GM23338 (cell line): Measurements from ENCODE around the gene RUNX1. TPM values are rescaled to one million over a fixed set of nuclear protein-coding genes. Genes with fewer than 3 reads are reported as not detected.

ENCODE experiments used
- ATAC-seq: fragments of 200-7000 bp; cut with Tn5 transposase; 3 replicates; pipeline ENCODE4 v1.9.1; 2020
- DNase-seq: peaks from one replicate; pipeline ENCODE4 v3.0.0-alpha.2; 2015; ENCODE audit warnings: low spot score
- H2AFZ ChIP-seq: fragments of 200-600 bp; sonication (generic); 2 replicates; pipeline ENCODE4 v1.8.0; 2016; ENCODE audit warnings: antibody characterized with exemption, mild to moderate bottlenecking, moderate library complexity
- H3F3A ChIP-seq: fragments of 200-600 bp; sonication (generic); replicated peaks from 2 replicates; pipeline ENCODE4 v1.8.0; 2017; ENCODE audit warnings: antibody characterized with exemption, mixed run types, low read depth
- H3K27ac ChIP-seq: fragments of 200-600 bp; sonication (generic); 2 replicates; pipeline ENCODE4 v1.6.1; 2016; ENCODE audit warnings: low read depth
- H3K27me3 ChIP-seq: fragments of 200-600 bp; sonication (generic); 2 replicates; pipeline ENCODE4 v1.8.0; 2016; ENCODE audit warnings: mild to moderate bottlenecking, mixed run types, moderate library complexity; ENCODE audit not compliant: insufficient read depth
- H3K36me3 ChIP-seq: fragments of 200-600 bp; sonication (generic); 2 replicates; pipeline ENCODE4 v1.8.0; 2016; ENCODE audit warnings: mild to moderate bottlenecking; ENCODE audit not compliant: insufficient read depth
- H3K4me1 ChIP-seq: fragments of 200-600 bp; sonication (generic); 2 replicates; pipeline ENCODE4 v1.8.0; 2016; ENCODE audit warnings: mild to moderate bottlenecking, moderate library complexity; ENCODE audit not compliant: insufficient read depth
- H3K4me2 ChIP-seq: fragments of 200-600 bp; sonication (generic); 2 replicates; pipeline ENCODE4 v1.7.1; 2017; ENCODE audit warnings: mixed run types
- H3K4me3 ChIP-seq: fragments of 200-600 bp; sonication (generic); 2 replicates; pipeline ENCODE4 v1.6.1; 2016; ENCODE audit warnings: mixed run types
- H3K79me2 ChIP-seq: fragments of 200-600 bp; sonication (generic); replicated peaks from 2 replicates; pipeline ENCODE4 v1.8.0; 2017; ENCODE audit warnings: mild to moderate bottlenecking; ENCODE audit not compliant: insufficient read depth
- H3K9me2 ChIP-seq: fragments of 200-600 bp; sonication (generic); 2 replicates; pipeline ENCODE4 v1.8.0; 2017; ENCODE audit not compliant: insufficient read depth
- H4K20me1 ChIP-seq: fragments of 200-600 bp; sonication (generic); replicated peaks from 2 replicates; pipeline ENCODE4 v1.8.0; 2017; ENCODE audit warnings: mild to moderate bottlenecking; ENCODE audit not compliant: insufficient read depth
- H3K27ac Mint-ChIP-seq: 2 replicates; pipeline ENCODE4 v1.8.0; 2020; ENCODE audit warnings: inconsistent platforms, mild to moderate bottlenecking, moderate library complexity, mixed read lengths
- H3K27me3 Mint-ChIP-seq: 3 replicates; pipeline ENCODE4 v1.8.0; 2022; ENCODE audit warnings: low read depth, mild to moderate bottlenecking, moderate library complexity, mixed read lengths, inconsistent platforms; ENCODE audit not compliant: insufficient read depth, poor library complexity
- H3K36me3 Mint-ChIP-seq: 3 replicates; pipeline ENCODE4 v1.8.0; 2021; ENCODE audit warnings: low read depth, mild to moderate bottlenecking, inconsistent platforms, moderate library complexity, mixed read lengths
- H3K4me1 Mint-ChIP-seq: 3 replicates; pipeline ENCODE4 v1.8.0; 2020; ENCODE audit warnings: mild to moderate bottlenecking, inconsistent platforms, mixed read lengths
- H3K4me3 Mint-ChIP-seq: 3 replicates; pipeline ENCODE4 v1.8.0; 2021; ENCODE audit warnings: moderate library complexity, mild to moderate bottlenecking, inconsistent platforms, mixed read lengths
- H3K9me3 Mint-ChIP-seq: 3 replicates; pipeline ENCODE4 v1.8.0; 2020; ENCODE audit warnings: moderate library complexity, mild to moderate bottlenecking, inconsistent platforms, mixed read lengths
- CREB1 ChIP-seq: fragments of 250-450 bp; sonication (Bioruptor Pico); IDR thresholded peaks from 2 replicates; pipeline ENCODE4 v1.5.0; 2020; ENCODE audit warnings: low read depth, mild to moderate bottlenecking, moderate library complexity
- EZH2 ChIP-seq: fragments of 200-600 bp; sonication (generic); IDR thresholded peaks from one replicate; pipeline ENCODE4 v1.8.0; 2017; ENCODE audit warnings: antibody characterized with exemption, mild to moderate bottlenecking, low read depth; ENCODE audit not compliant: unreplicated experiment
- EZH2phosphoT487 ChIP-seq: fragments of 200-600 bp; sonication (generic); IDR thresholded peaks from one replicate; pipeline ENCODE4 v1.8.1; 2018; ENCODE audit warnings: antibody characterized with exemption; ENCODE audit not compliant: unreplicated experiment
- JUNB ChIP-seq: IDR thresholded peaks from one replicate; pipeline ENCODE4 v1.6.1; 2016; ENCODE audit warnings: antibody characterized with exemption; ENCODE audit not compliant: unreplicated experiment
- NANOG ChIP-seq: IDR thresholded peaks from 2 replicates; pipeline ENCODE4 v1.6.1; 2016; ENCODE audit warnings: antibody characterized with exemption, borderline replicate concordance
- POLR2AphosphoS5 ChIP-seq: IDR thresholded peaks from 2 replicates; pipeline ENCODE4 v1.6.1; 2016; ENCODE audit warnings: antibody characterized with exemption, low read depth
- REST ChIP-seq: IDR thresholded peaks from one replicate; pipeline ENCODE4 v1.6.1; 2018; ENCODE audit warnings: antibody characterized with exemption; ENCODE audit not compliant: unreplicated experiment
- STAT1 ChIP-seq: IDR thresholded peaks from one replicate; pipeline ENCODE4 v1.6.1; 2016; ENCODE audit warnings: antibody characterized with exemption; ENCODE audit not compliant: unreplicated experiment
- ZNF114 ChIP-seq: fragments of 250-450 bp; sonication (Bioruptor Pico); IDR thresholded peaks from 2 replicates; pipeline ENCODE4 v1.5.0; 2020; ENCODE audit warnings: mild to moderate bottlenecking, moderate library complexity
- ZNF331 ChIP-seq: fragments of 250-450 bp; sonication (Bioruptor Pico); IDR thresholded peaks from 2 replicates; pipeline ENCODE4 v1.5.0; 2020; ENCODE audit warnings: low read depth, mild to moderate bottlenecking, moderate library complexity
- polyA plus RNA-seq: library from polyadenylated mRNA; unstranded; fragments of >200 nt; fragmentation: Nextera tagmentation; extraction: Ambion mirVana; gene quantifications from 2 replicates; pipeline ENCODE4 v1.2.1, GENCODE V29; 2016
- total RNA-seq: library from RNA; depleted of rRNA; stranded (reverse); fragments of >200 nt; shearing (Covaris generic); gene quantifications from 2 replicates; pipeline ENCODE4 v1.2.3, GENCODE V29; 2014
- TF ChIP-seq, protein P1 (sequence below), 2 experiments: fragments of 200-600 bp in 1 of 2; sonication (generic) in 1 of 2; conservative IDR thresholded peaks; 2 replicates each; pipeline versions ENCODE4 v1.5.1 to v1.6.1; 2016 to 2017; ENCODE audit warnings: antibody characterized with exemption in 2 of 2, low read depth in 2 of 2, mild to moderate bottlenecking in 2 of 2, moderate library complexity in 1 of 2
- TF ChIP-seq, protein P2 (sequence below): IDR thresholded peaks from 2 replicates; pipeline ENCODE4 v1.6.1; 2016; ENCODE audit warnings: antibody characterized with exemption
- TF ChIP-seq, protein P3 (sequence below): fragments of 250-450 bp; sonication (Bioruptor Pico); IDR thresholded peaks from 2 replicates; pipeline ENCODE4 v1.5.0; 2020; ENCODE audit warnings: mild to moderate bottlenecking, moderate library complexity

RUNX1 gene
- total and polyA plus RNA-seq, 2 experiments from 2014 or later = 0.29 to 1.1 TPM

GRCh38 chr21:34813266-34813894 is 235.7 kb downstream of the RUNX1 start:
- Mint-ChIP-seq H3K36me3 (no peaks in the 10 kb centered on the region), H3K4me3 (no peak overlapping the region), H3K4me1 (peaks cover 23% of the 10 kb centered on the region), H3K27ac (no peak overlapping the region), H3K27me3 (peaks cover 7% of the 10 kb centered on the region), H3K9me3 (no peaks in the 10 kb centered on the region)
- no peaks in the 10 kb centered on the region for H4K20me1 ChIP-seq
- H3K4me2 ChIP-seq = no peak overlapping the region
- no peaks in the 10 kb centered on the region for H3K27me3 ChIP-seq
- DNase-seq = no peak
- no peak for TF ChIP-seq EZH2phosphoT487
- TF ChIP-seq ZNF114 = no peak
- no peak for TF ChIP-seq ZNF331 (CRISPR knock-in tag)
- TF ChIP-seq, protein P1, sequence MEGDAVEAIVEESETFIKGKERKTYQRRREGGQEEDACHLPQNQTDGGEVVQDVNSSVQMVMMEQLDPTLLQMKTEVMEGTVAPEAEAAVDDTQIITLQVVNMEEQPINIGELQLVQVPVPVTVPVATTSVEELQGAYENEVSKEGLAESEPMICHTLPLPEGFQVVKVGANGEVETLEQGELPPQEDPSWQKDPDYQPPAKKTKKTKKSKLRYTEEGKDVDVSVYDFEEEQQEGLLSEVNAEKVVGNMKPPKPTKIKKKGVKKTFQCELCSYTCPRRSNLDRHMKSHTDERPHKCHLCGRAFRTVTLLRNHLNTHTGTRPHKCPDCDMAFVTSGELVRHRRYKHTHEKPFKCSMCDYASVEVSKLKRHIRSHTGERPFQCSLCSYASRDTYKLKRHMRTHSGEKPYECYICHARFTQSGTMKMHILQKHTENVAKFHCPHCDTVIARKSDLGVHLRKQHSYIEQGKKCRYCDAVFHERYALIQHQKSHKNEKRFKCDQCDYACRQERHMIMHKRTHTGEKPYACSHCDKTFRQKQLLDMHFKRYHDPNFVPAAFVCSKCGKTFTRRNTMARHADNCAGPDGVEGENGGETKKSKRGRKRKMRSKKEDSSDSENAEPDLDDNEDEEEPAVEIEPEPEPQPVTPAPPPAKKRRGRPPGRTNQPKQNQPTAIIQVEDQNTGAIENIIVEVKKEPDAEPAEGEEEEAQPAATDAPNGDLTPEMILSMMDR (conservative IDR thresholded peaks at IDR 0.05; ENCODE audit: low read depth in 2 of 2) = no peak
- no peak for TF ChIP-seq POLR2AphosphoS5
- TF ChIP-seq REST = no peak
- TF ChIP-seq STAT1 = no peak
- no peak for TF ChIP-seq JUNB
- no peak for TF ChIP-seq NANOG
- TF ChIP-seq, protein P2, sequence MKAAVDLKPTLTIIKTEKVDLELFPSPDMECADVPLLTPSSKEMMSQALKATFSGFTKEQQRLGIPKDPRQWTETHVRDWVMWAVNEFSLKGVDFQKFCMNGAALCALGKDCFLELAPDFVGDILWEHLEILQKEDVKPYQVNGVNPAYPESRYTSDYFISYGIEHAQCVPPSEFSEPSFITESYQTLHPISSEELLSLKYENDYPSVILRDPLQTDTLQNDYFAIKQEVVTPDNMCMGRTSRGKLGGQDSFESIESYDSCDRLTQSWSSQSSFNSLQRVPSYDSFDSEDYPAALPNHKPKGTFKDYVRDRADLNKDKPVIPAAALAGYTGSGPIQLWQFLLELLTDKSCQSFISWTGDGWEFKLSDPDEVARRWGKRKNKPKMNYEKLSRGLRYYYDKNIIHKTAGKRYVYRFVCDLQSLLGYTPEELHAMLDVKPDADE = no peak
- TF ChIP-seq, protein P3, sequence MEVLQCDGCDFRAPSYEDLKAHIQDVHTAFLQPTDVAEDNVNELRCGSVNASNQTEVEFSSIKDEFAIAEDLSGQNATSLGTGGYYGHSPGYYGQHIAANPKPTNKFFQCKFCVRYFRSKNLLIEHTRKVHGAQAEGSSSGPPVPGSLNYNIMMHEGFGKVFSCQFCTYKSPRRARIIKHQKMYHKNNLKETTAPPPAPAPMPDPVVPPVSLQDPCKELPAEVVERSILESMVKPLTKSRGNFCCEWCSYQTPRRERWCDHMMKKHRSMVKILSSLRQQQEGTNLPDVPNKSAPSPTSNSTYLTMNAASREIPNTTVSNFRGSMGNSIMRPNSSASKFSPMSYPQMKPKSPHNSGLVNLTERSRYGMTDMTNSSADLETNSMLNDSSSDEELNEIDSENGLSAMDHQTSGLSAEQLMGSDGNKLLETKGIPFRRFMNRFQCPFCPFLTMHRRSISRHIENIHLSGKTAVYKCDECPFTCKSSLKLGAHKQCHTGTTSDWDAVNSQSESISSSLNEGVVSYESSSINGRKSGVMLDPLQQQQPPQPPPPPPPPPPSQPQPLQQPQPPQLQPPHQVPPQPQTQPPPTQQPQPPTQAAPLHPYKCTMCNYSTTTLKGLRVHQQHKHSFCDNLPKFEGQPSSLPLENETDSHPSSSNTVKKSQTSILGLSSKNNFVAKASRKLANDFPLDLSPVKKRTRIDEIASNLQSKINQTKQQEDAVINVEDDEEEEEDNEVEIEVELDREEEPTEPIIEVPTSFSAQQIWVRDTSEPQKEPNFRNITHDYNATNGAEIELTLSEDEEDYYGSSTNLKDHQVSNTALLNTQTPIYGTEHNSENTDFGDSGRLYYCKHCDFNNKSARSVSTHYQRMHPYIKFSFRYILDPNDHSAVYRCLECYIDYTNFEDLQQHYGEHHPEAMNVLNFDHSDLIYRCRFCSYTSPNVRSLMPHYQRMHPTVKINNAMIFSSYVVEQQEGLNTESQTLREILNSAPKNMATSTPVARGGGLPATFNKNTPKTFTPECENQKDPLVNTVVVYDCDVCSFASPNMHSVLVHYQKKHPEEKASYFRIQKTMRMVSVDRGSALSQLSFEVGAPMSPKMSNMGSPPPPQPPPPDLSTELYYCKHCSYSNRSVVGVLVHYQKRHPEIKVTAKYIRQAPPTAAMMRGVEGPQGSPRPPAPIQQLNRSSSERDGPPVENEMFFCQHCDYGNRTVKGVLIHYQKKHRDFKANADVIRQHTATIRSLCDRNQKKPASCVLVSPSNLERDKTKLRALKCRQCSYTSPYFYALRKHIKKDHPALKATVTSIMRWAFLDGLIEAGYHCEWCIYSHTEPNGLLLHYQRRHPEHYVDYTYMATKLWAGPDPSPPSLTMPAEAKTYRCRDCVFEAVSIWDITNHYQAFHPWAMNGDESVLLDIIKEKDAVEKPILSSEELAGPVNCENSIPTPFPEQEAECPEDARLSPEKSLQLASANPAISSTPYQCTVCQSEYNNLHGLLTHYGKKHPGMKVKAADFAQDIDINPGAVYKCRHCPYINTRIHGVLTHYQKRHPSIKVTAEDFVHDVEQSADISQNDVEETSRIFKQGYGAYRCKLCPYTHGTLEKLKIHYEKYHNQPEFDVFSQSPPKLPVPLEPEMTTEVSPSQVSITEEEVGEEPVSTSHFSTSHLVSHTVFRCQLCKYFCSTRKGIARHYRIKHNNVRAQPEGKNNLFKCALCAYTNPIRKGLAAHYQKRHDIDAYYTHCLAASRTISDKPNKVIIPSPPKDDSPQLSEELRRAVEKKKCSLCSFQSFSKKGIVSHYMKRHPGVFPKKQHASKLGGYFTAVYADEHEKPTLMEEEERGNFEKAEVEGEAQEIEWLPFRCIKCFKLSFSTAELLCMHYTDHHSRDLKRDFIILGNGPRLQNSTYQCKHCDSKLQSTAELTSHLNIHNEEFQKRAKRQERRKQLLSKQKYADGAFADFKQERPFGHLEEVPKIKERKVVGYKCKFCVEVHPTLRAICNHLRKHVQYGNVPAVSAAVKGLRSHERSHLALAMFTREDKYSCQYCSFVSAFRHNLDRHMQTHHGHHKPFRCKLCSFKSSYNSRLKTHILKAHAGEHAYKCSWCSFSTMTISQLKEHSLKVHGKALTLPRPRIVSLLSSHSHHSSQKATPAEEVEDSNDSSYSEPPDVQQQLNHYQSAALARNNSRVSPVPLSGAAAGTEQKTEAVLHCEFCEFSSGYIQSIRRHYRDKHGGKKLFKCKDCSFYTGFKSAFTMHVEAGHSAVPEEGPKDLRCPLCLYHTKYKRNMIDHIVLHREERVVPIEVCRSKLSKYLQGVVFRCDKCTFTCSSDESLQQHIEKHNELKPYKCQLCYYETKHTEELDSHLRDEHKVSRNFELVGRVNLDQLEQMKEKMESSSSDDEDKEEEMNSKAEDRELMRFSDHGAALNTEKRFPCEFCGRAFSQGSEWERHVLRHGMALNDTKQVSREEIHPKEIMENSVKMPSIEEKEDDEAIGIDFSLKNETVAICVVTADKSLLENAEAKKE = no peak
- TF ChIP-seq CREB1 (CRISPR knock-in tag) = no peak
- TF ChIP-seq EZH2 = no peak
- H3K36me3 ChIP-seq = no peaks in the 10 kb centered on the region
- no peaks in the 10 kb centered on the region for H3K79me2 ChIP-seq
- H3K4me3 ChIP-seq = no peak overlapping the region
- peaks cover 9% of the 10 kb centered on the region; the same call in 1 of the 2 replicates for H3K4me1 ChIP-seq
- H3K9me2 ChIP-seq = 0 out of 2 replicates have a peak, but pooled peaks cover 4% of the 10 kb centered on the region
- no peak for ATAC-seq
- no peaks in the 10 kb centered on the region for H3F3A ChIP-seq
- H3K27ac ChIP-seq = no peak overlapping the region
- H2AFZ ChIP-seq = no peak overlapping the region
